ENCODE results near the gene TMEM237.
"Not testable (repeated sequence)": the region's sequence is repeated elsewhere in the genome, so short reads cannot be mapped to it uniquely, and the experiment has no call there.

TMEM237 gene

GRCh38 chr2:201674298-201674697, 31.0 kb upstream of the TMEM237 start:
- ChIA-PET POLR2A (no interaction called here), CTCF (no interaction called here)
- Histone ChIP-seq H3K4me3 (ENCODE audit: low read depth, low read length) (no peak overlapping the region), H3K9me3 (ENCODE audit: control insufficient read depth, insufficient read depth, low read depth, low read length) (no peaks in the 10 kb centered on the region), H3K27ac (ENCODE audit: extremely low read depth, low read depth, low read length) (no peak overlapping the region), H3K36me3 (ENCODE audit: control insufficient read depth in 2 of 2, insufficient read depth in 1 of 2, low read length in 2 of 2) (no peaks in the 10 kb centered on the region), H3K4me1 (ENCODE audit: control insufficient read depth, insufficient read depth, low read length) (no peaks in the 10 kb centered on the region)
- TF ChIP-seq ZNF645 (tag by site-specific recombination; IDR thresholded peaks at IDR 0.05) (no peak), ZBTB26 (tag by site-specific recombination; optimal IDR thresholded peaks at IDR 0.05) (no peak), CTCF (tag by site-specific recombination; IDR thresholded peaks at IDR 0.05) (no peak), ZNF624 (tag by site-specific recombination; IDR thresholded peaks at IDR 0.05) (no peak)

- H3K9me3 ChIP-seq (ENCODE audit: control insufficient read depth, insufficient read depth, low read depth, low read length) = no peaks in the 10 kb centered on the region
- ChIA-PET CTCF (interaction anchor here (0.6 kb wide), 1 partner anchor 344 kb away, joined by 3 read pairs; no protein-coding TSS in a partner anchor), POLR2A (no interaction called here)
- no peaks in the 10 kb centered on the region for H3K36me3 ChIP-seq (ENCODE audit: control insufficient read depth in 2 of 2, insufficient read depth in 1 of 2, low read length in 2 of 2)
- TF ChIP-seq SP2 (tag by site-specific recombination; IDR thresholded peaks at IDR 0.05) (no peak), PRDM6 (tag by site-specific recombination; IDR thresholded peaks at IDR 0.05) (no peak), ZBTB17 (tag by site-specific recombination; IDR thresholded peaks at IDR 0.05) (no peak)
- no peak overlapping the region for H3K27ac ChIP-seq (ENCODE audit: extremely low read depth, low read depth, low read length)
- no peak overlapping the region for H3K4me3 ChIP-seq (ENCODE audit: low read depth, low read length)
- H3K4me1 ChIP-seq (ENCODE audit: control insufficient read depth, insufficient read depth, low read length) = no peaks in the 10 kb centered on the region
Observed at GRCh38 chr2:201673546-201673945, 30.2 kb upstream of the TMEM237 start.

- H3K9me3 ChIP-seq (ENCODE audit: control insufficient read depth, insufficient read depth, low read depth, low read length); H3K36me3 ChIP-seq (ENCODE audit: control insufficient read depth in 2 of 2, insufficient read depth in 1 of 2, low read length in 2 of 2); H3K4me1 ChIP-seq (ENCODE audit: control insufficient read depth, insufficient read depth, low read length); H3K27ac ChIP-seq (ENCODE audit: extremely low read depth, low read depth, low read length); POLR2A ChIA-PET; H3K4me3 ChIP-seq (ENCODE audit: low read depth, low read length): not testable (repeated sequence)
- CTCF ChIA-PET = interaction anchor here (0.6 kb wide), 1 partner anchor 10 kb away, joined by 3 read pairs; no protein-coding TSS in a partner anchor
Observed at GRCh38 chr2:201671205-201671604, 27.9 kb upstream of the TMEM237 start.

- Histone ChIP-seq H3K4me1 (ENCODE audit: control insufficient read depth, insufficient read depth, low read length) (no peaks in the 10 kb centered on the region), H3K27ac (ENCODE audit: extremely low read depth, low read depth, low read length) (no peak overlapping the region), H3K36me3 (ENCODE audit: control insufficient read depth in 2 of 2, insufficient read depth in 1 of 2, low read length in 2 of 2) (no peaks in the 10 kb centered on the region), H3K4me3 (ENCODE audit: low read depth, low read length) (no peak overlapping the region), H3K9me3 (ENCODE audit: control insufficient read depth, insufficient read depth, low read depth, low read length) (no peaks in the 10 kb centered on the region)
- POLR2A ChIA-PET = no interaction called here
- CTCF ChIA-PET = interaction anchor here (0.6 to 0.7 kb wide), 3 partner anchors 10 to 933 kb away, joined by 3 to 4 read pairs (median 3); no protein-coding TSS in a partner anchor
- TF ChIP-seq ZNF292 (tag by site-specific recombination; IDR thresholded peaks at IDR 0.05; ENCODE audit: borderline replicate concordance, low read depth) (no peak), ZNF239 (tag by site-specific recombination; IDR thresholded peaks at IDR 0.05) (no peak), ZNF677 (tag by site-specific recombination; IDR thresholded peaks at IDR 0.05) (no peak), SP7 (tag by site-specific recombination; IDR thresholded peaks at IDR 0.05) (no peak), ZNF76 (tag by site-specific recombination; IDR thresholded peaks at IDR 0.05; ENCODE audit: borderline replicate concordance, low read depth) (no peak), ZNF184 (tag by site-specific recombination; IDR thresholded peaks at IDR 0.05) (no peak), ZBTB26 (tag by site-specific recombination; optimal IDR thresholded peaks at IDR 0.05) (no peak), ZNF510 (tag by site-specific recombination; IDR thresholded peaks at IDR 0.05; ENCODE audit: insufficient replicate concordance) (no peak), GLI4 (tag by site-specific recombination; IDR thresholded peaks at IDR 0.05) (no peak), REPIN1 (tag by site-specific recombination; IDR thresholded peaks at IDR 0.05; ENCODE audit: low read depth) (no peak), ZNF146 (tag by site-specific recombination; IDR thresholded peaks at IDR 0.05) (no peak), ZNF274 (IDR thresholded peaks at IDR 0.05; ENCODE audit: low read length) (no peak), ZNF274 (tag by site-specific recombination; IDR thresholded peaks at IDR 0.05; ENCODE audit: borderline replicate concordance) (no peak)
Observed at GRCh38 chr2:201669865-201670264, 26.6 kb upstream of the TMEM237 start.

All from HEK293 (cell line).